Measurements from ENCODE around the gene CHPT1.

DNA sequence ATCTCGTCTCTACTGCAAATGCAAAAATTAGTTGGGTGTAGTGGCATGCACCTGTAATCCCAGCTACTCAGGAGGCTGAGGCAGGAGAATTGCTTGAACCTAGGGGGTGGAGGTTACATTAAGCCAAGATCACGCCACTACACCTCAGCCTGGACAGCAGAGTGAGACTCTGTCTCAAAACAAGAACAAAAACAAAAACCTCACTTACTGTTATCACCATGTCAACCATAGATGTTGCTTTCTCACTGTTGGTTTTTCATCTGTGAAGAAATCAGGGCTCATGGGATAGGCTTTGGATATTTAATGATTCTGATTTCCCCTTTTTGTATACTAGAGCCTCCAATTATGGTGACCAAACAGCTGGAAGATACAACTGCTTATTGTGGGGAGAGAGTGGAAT lies 49.7 kb upstream of the CHPT1 start:
- TF ChIP-seq, protein P1, sequence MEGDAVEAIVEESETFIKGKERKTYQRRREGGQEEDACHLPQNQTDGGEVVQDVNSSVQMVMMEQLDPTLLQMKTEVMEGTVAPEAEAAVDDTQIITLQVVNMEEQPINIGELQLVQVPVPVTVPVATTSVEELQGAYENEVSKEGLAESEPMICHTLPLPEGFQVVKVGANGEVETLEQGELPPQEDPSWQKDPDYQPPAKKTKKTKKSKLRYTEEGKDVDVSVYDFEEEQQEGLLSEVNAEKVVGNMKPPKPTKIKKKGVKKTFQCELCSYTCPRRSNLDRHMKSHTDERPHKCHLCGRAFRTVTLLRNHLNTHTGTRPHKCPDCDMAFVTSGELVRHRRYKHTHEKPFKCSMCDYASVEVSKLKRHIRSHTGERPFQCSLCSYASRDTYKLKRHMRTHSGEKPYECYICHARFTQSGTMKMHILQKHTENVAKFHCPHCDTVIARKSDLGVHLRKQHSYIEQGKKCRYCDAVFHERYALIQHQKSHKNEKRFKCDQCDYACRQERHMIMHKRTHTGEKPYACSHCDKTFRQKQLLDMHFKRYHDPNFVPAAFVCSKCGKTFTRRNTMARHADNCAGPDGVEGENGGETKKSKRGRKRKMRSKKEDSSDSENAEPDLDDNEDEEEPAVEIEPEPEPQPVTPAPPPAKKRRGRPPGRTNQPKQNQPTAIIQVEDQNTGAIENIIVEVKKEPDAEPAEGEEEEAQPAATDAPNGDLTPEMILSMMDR (IDR thresholded peaks at IDR 0.05) = no peak
- no peak for TF ChIP-seq POLR2A (IDR thresholded peaks at IDR 0.05)
